Measurements from ENCODE around the gene TBC1D4. TPM values are rescaled to one million over a fixed set of nuclear protein-coding genes. Genes with fewer than 3 reads are reported as not detected.

TBC1D4 gene
- total RNA-seq, 3 donors from 2014 or later, result 33.3 to 52.8 (median 40.6) TPM

GRCh38 chr13:75422028-75422427 is 59.9 kb downstream of the TBC1D4 start:
- H3K4me1 ChIP-seq, result peaks cover 0 to 32% of the 10 kb centered on the region in 2 donors
- TF ChIP-seq POLR2AphosphoS5 (IDR thresholded peaks at IDR 0.05), result no peak
- TF ChIP-seq CTCF (IDR thresholded peaks at IDR 0.05), result no peak
- no peak for TF ChIP-seq POLR2A (IDR thresholded peaks at IDR 0.05)
- H3K27ac ChIP-seq, result no peak overlapping the region
- H3K36me3 ChIP-seq, result no peaks in the 10 kb centered on the region
- DNase-seq (ENCODE audit: low spot score in 2 of 2), result no peak
- no peaks in the 10 kb centered on the region for H3K27me3 ChIP-seq
- no peak overlapping the region for H3K4me3 ChIP-seq
- intact Hi-C loops (cut with DNase I; ENCODE audit: low total_unique reads), result no loop called here
- H3K9me3 ChIP-seq, result no peaks in the 10 kb centered on the region

- Histone ChIP-seq H3K36me3 (no peaks in the 10 kb centered on the region), H3K9me3 (no peaks in the 10 kb centered on the region), H3K4me1 (peaks cover 0 to 32% of the 10 kb centered on the region in 2 donors), H3K27me3 (no peaks in the 10 kb centered on the region), H3K4me3 (no peak overlapping the region), H3K27ac (no peak overlapping the region)
- intact Hi-C loops (cut with DNase I; ENCODE audit: low total_unique reads), result no loop called here
- DNase-seq (ENCODE audit: low spot score in 2 of 2), result no peak
- TF ChIP-seq CTCF (IDR thresholded peaks at IDR 0.05) (no peak), POLR2AphosphoS5 (IDR thresholded peaks at IDR 0.05) (no peak), POLR2A (IDR thresholded peaks at IDR 0.05) (no peak)
Observed at GRCh38 chr13:75421133-75421532, 60.8 kb downstream of the TBC1D4 start.

GRCh38 chr13:75419656-75420055 is 62.3 kb downstream of the TBC1D4 start:
- H3K9me3 ChIP-seq, result no peaks in the 10 kb centered on the region
- DNase-seq (ENCODE audit: low spot score in 2 of 2), result no peak
- peak overlapping the region in 1 of 2 donors; percentile 10 for H3K27ac ChIP-seq
- intact Hi-C loops (cut with DNase I; ENCODE audit: low total_unique reads), result no loop called here
- H3K4me1 ChIP-seq, result peaks cover 0 to 26% of the 10 kb centered on the region in 2 donors
- no peaks in the 10 kb centered on the region for H3K36me3 ChIP-seq
- TF ChIP-seq POLR2A (IDR thresholded peaks at IDR 0.05), result no peak
- no peaks in the 10 kb centered on the region for H3K27me3 ChIP-seq
- no peak overlapping the region for H3K4me3 ChIP-seq

GRCh38 chr13:75418997-75419396 is 63.0 kb downstream of the TBC1D4 start:
- intact Hi-C loops (cut with DNase I; ENCODE audit: low total_unique reads), result loop anchor here (1.0 kb wide), 1 partner anchor 16 kb away; no protein-coding TSS in a partner anchor
- peak overlapping the region in 1 of 2 donors; percentile 19 for H3K27ac ChIP-seq
- no peaks in the 10 kb centered on the region for H3K27me3 ChIP-seq

GRCh38 chr13:75418186-75418843 is 63.7 kb downstream of the TBC1D4 start:
- TF ChIP-seq CTCF (IDR thresholded peaks at IDR 0.05) (no peak), POLR2AphosphoS5 (IDR thresholded peaks at IDR 0.05) (no peak), POLR2A (IDR thresholded peaks at IDR 0.05) (no peak)
- Histone ChIP-seq H3K36me3 (no peaks in the 10 kb centered on the region), H3K27ac (no peak overlapping the region), H3K4me3 (no peak overlapping the region), H3K4me1 (peaks cover 0 to 24% of the 10 kb centered on the region in 2 donors), H3K9me3 (no peaks in the 10 kb centered on the region), H3K27me3 (no peaks in the 10 kb centered on the region)
- no peak for DNase-seq (ENCODE audit: low spot score in 2 of 2)
- intact Hi-C loops (cut with DNase I; ENCODE audit: low total_unique reads), result loop anchor here (1.0 kb wide), 1 partner anchor 15 kb away; no protein-coding TSS in a partner anchor

More at GRCh38 chr13:75418997-75419396, 63.0 kb downstream of the TBC1D4 start:
- TF ChIP-seq POLR2AphosphoS5 (IDR thresholded peaks at IDR 0.05) (no peak), CTCF (IDR thresholded peaks at IDR 0.05) (no peak), POLR2A (IDR thresholded peaks at IDR 0.05) (no peak)
- Histone ChIP-seq H3K4me1 (peaks cover 0 to 26% of the 10 kb centered on the region in 2 donors), H3K36me3 (no peaks in the 10 kb centered on the region), H3K4me3 (no peak overlapping the region), H3K9me3 (no peaks in the 10 kb centered on the region)
- DNase-seq (ENCODE audit: low spot score in 2 of 2), result no peak
